Liver (tissue), 3 donors: Measurements from ENCODE around the gene CADM2.

ENCODE experiments used
- EGR1 ChIP-seq, 2 donors: IDR thresholded peaks; 2 replicates each; pipeline ENCODE4 v1.6.1; 2016 to 2018; ENCODE audit warnings: antibody characterized with exemption in 2 of 2, low read depth in 2 of 2
- RAD21 ChIP-seq, 2 donors: IDR thresholded peaks; 2 replicates each; pipeline ENCODE4 v1.6.1; 2016; ENCODE audit warnings: antibody characterized with exemption in 2 of 2, mild to moderate bottlenecking in 2 of 2
- TAF1 ChIP-seq: conservative IDR thresholded peaks from 2 replicates; pipeline ENCODE4 v1.6.1; 2016; ENCODE audit warnings: antibody characterized with exemption, mild to moderate bottlenecking
- TF ChIP-seq, protein P1 (sequence below): fragments of 150-350 bp; IDR thresholded peaks from 2 replicates; pipeline ENCODE4 v1.5.1; 2017; ENCODE audit warnings: improper control_type of control experiment, low read depth, low read length; ENCODE audit not compliant: missing input control
- TF ChIP-seq, protein P2 (sequence below): IDR thresholded peaks from 2 replicates; pipeline ENCODE4 v1.6.1; 2016; ENCODE audit warnings: antibody characterized with exemption
- donor health status: healthy.
- donor health status: healthy.

DNA sequence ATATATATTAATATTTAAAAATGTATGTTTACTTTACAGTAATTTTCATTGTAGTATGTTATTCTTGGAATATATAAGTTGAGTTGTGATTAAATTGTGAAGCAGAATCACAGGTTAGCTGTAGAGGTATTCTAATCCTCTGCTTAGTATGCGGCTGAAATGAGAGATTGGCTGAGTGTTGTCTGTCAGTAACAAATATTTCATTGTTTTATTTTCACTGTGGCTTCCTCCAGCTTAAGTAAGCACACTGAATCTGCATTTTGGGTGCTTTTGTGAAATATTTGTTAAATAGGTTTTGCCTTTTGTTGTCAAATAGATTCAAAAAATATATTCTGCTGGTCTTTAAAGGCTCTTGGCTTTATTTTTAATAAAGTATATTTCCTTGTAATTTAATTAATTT is 357.5 kb downstream of the CADM2 start:
- TF ChIP-seq, protein P1, sequence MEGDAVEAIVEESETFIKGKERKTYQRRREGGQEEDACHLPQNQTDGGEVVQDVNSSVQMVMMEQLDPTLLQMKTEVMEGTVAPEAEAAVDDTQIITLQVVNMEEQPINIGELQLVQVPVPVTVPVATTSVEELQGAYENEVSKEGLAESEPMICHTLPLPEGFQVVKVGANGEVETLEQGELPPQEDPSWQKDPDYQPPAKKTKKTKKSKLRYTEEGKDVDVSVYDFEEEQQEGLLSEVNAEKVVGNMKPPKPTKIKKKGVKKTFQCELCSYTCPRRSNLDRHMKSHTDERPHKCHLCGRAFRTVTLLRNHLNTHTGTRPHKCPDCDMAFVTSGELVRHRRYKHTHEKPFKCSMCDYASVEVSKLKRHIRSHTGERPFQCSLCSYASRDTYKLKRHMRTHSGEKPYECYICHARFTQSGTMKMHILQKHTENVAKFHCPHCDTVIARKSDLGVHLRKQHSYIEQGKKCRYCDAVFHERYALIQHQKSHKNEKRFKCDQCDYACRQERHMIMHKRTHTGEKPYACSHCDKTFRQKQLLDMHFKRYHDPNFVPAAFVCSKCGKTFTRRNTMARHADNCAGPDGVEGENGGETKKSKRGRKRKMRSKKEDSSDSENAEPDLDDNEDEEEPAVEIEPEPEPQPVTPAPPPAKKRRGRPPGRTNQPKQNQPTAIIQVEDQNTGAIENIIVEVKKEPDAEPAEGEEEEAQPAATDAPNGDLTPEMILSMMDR: no peak
- TF ChIP-seq, protein P2, sequence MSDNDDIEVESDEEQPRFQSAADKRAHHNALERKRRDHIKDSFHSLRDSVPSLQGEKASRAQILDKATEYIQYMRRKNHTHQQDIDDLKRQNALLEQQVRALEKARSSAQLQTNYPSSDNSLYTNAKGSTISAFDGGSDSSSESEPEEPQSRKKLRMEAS: no peak
- TF ChIP-seq EGR1 (IDR thresholded peaks at IDR 0.05; ENCODE audit: low read depth in 2 of 2) (no peak), RAD21 (IDR thresholded peaks at IDR 0.05) (no peak), TAF1 (no peak)
